IPS-18c (cell line): ENCODE results near the gene PLAA.

Experiments
- H3K4me3 ChIP-seq: 2 replicates; pipeline ENCODE4 v1.7.0; 2013; ENCODE audit warnings: low read depth, mild to moderate bottlenecking, low read length, moderate library complexity; ENCODE audit not compliant: insufficient read depth
- H3K9me3 ChIP-seq: one replicate; pipeline ENCODE4 v1.6.1; 2013; ENCODE audit warnings: mild to moderate bottlenecking, low read length, moderate library complexity; ENCODE audit not compliant: control insufficient read depth, insufficient read depth

PLAA gene

DNA sequence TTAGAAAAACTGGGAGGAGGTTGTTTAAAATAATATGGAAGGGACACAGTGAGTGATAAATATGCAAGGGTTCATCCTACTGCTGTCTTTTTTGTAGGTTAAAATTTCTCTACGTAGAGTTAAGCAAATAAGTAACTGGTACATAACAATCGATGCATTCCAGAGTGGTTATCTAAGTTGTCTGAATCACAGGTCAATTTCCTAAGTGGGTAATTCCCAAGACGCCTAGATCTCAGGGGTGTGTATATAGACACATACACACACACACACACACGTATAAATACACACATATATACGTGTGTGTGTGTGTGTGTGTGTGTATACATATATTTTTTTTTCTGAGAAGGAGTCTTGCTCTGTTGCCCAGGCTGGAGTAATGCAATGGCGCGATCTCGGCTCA, 76.8 kb downstream of the PLAA start:
- Histone ChIP-seq H3K4me3 (no peak overlapping the region), H3K9me3 (no peaks in the 10 kb centered on the region)

DNA sequence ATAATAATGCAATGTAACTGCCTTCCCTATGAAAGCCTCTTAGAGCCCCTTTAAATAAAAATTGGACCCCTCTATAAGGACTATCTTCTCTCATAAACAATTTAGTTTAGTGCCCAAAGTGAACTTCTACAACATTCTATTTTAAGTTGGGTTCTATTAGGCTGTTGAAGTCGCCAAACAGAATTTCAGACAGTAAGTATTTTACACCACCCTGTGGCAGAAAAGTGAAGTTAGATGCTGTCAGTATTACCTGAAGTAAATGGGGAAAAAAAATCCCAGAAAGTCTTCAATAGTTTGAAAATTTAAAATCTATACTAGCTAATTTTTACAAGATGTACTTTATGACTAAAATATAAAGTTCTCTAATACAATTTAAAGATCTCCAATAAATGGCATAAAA, 84.0 kb downstream of the PLAA start:
- no peaks in the 10 kb centered on the region for H3K9me3 ChIP-seq

DNA sequence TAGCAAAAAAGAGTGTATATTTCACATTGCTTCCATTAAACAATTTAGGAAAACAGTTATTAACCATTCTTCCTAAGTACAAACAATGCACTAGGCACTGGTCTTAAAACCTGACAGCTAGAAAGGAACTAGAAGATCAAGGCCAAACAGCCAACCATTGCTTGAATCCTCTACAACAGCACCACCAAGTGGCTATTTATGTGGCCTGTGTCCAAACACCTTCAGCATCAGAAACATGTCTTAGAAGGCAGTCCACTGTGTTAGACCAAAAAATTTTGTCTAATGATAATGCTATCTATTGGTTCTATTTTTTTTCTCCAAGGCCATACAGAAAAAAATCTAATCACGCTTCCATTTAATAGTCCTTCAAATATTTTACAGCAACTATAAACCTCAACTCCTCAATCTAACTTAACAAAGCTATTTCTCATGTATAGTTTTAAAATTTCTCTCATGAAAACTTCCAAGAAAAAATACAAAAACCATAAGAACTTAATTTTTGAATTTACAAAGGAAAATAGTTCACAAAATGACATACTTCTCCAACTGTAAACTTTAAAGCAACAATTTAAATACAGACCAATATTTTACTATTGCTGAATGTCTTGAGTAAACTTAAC, 90.5 kb downstream of the PLAA start:
- Histone ChIP-seq H3K4me3 (no peak overlapping the region), H3K9me3 (no peaks in the 10 kb centered on the region)

More for the DNA sequence above, 84.0 kb downstream of the PLAA start:
- H3K4me3 ChIP-seq, result no peak overlapping the region
